Esophagus muscularis mucosa (tissue), 4 donors: ENCODE data around the gene MAVS. TPM values are rescaled to one million over a fixed set of nuclear protein-coding genes. Genes with fewer than 3 reads are reported as not detected.
A peak's percentile ranks its signal among the peaks of the same experiment; 100 is the strongest.

ENCODE experiments used
- DNase-seq: peaks from one replicate; pipeline ENCODE4 v3.0.0-alpha.2; 2017; ENCODE audit errors: extremely low spot score
- H3K27ac ChIP-seq, 4 donors: fragments of 200-600 bp; sonication (generic); replicated peaks in 1 of 4; 1 replicate in 3 of 4; 2 replicates in 1 of 4; pipeline ENCODE4 v1.5.1; 2016 to 2019; ENCODE audit warnings: mild to moderate bottlenecking in 1 of 4
- H3K27me3 ChIP-seq, 4 donors: fragments of 200-600 bp; sonication (generic); one replicate each; pipeline versions ENCODE4 v1.5.1 to v1.6.0; 2016 to 2019
- H3K36me3 ChIP-seq, 4 donors: fragments of 200-600 bp; sonication (generic); one replicate each; pipeline ENCODE4 v1.5.1; 2016 to 2019
- H3K4me1 ChIP-seq, 4 donors: fragments of 200-600 bp; sonication (generic); one replicate each; pipeline ENCODE4 v1.5.1; 2016 to 2019
- H3K4me3 ChIP-seq, 4 donors: fragments of 200-600 bp; sonication (generic); 1 replicate in 2 of 4; 2 replicates in 2 of 4; pipeline ENCODE4 v1.5.1; 2016 to 2019; ENCODE audit warnings: mild to moderate bottlenecking in 4 of 4, moderate library complexity in 1 of 4
- H3K9me3 ChIP-seq, 4 donors: fragments of 200-600 bp; sonication (generic); 1 replicate in 3 of 4; 2 replicates in 1 of 4; pipeline ENCODE4 v1.5.1; 2016 to 2019
- CTCF ChIP-seq, 3 experiments: fragments of 200-600 bp in 2 of 3; fragments of 450-650 bp in 1 of 3; sonication (generic) in 2 of 3; IDR thresholded peaks; one replicate each; pipeline ENCODE4 v1.5.1; 2017 to 2019; ENCODE audit warnings: antibody characterized with exemption in 3 of 3, mild to moderate bottlenecking in 2 of 3, moderate library complexity in 1 of 3
- EP300 ChIP-seq: sonication (generic); formaldehyde crosslinking; IDR thresholded peaks from one replicate; pipeline ENCODE4 v1.6.1; 2017; ENCODE audit warnings: antibody characterized with exemption
- POLR2A ChIP-seq: fragments of 450-650 bp; IDR thresholded peaks from one replicate; pipeline ENCODE4 v1.6.1; 2017; ENCODE audit warnings: antibody characterized with exemption, moderate library complexity, mild to moderate bottlenecking, low read depth
- POLR2AphosphoS5 ChIP-seq, 2 donors: sonication (generic); formaldehyde crosslinking; IDR thresholded peaks; one replicate each; pipeline ENCODE4 v1.6.1; 2017; ENCODE audit warnings: antibody characterized with exemption in 2 of 2
- WGBS: methylation state at CpG from one replicate; pipeline ENCODE4 v1.1.5; 2018; 5-methylcytosine and 5-hydroxymethylcytosine counted together
- intact Hi-C: fragments of 100-400 bp; cut with DNase I; formaldehyde crosslinking; loops from one replicate; pipeline ENCODE4 v1.15.1; 2023
- total RNA-seq, 4 donors: library from RNA; depleted of rRNA; stranded (reverse); fragments of >200 nt; gene quantifications; one replicate each; pipeline versions ENCODE4 v1.1.0 to v1.2.1, GENCODE V29; 2016

Gene MAVS
- total RNA-seq, 4 donors from 2014 or later, result 34.6 to 56.1 (median 42.8) TPM

- intact Hi-C loops, result loop anchor here (1.0 kb wide), 1 partner anchor 58 kb away; no protein-coding TSS in a partner anchor
- WGBS, result 0% methylated on average over 6 of the region's 22 CpGs
- no peak for DNase-seq
Observed at GRCh38 chr20:3846378-3846739, 275 bp upstream of the MAVS start.

GRCh38 chr20:3847429-3847940 lies 851 bp downstream of the MAVS start:
- Histone ChIP-seq H3K27me3 (no peaks in the 10 kb centered on the region), H3K36me3 (no peaks in the 10 kb centered on the region), H3K4me1 (peaks cover 16 to 36% (median 32%) of the 10 kb centered on the region in 4 donors), H3K27ac (peak overlapping the region; percentile 87 to 96 (median 96)), H3K4me3 (peak overlapping the region; percentile 63 to 93 (median 88)), H3K9me3 (no peaks in the 10 kb centered on the region)
- no peak for TF ChIP-seq POLR2A
- TF ChIP-seq POLR2AphosphoS5 (IDR thresholded peaks at IDR 0.05), result peak in 1 of 2 donors; percentile 16
- intact Hi-C loops, result no loop called here
- DNase-seq, result no peak
- 29% methylated on average over 7 of the region's 8 CpGs for WGBS

More at GRCh38 chr20:3846378-3846739, 275 bp upstream of the MAVS start:
- no peaks in the 10 kb centered on the region for H3K36me3 ChIP-seq
- H3K27me3 ChIP-seq, result no peaks in the 10 kb centered on the region
- H3K4me1 ChIP-seq, result peaks cover 16 to 36% (median 32%) of the 10 kb centered on the region in 4 donors
- H3K27ac ChIP-seq, result peak overlapping the region; percentile 87 to 96 (median 96)
- H3K9me3 ChIP-seq, result no peaks in the 10 kb centered on the region
- TF ChIP-seq CTCF (IDR thresholded peaks at IDR 0.05), result no peak
- no peak for TF ChIP-seq POLR2A
- TF ChIP-seq EP300, result no peak
- no peak for TF ChIP-seq POLR2AphosphoS5 (IDR thresholded peaks at IDR 0.05)
- peak overlapping the region; percentile 63 to 93 (median 88) for H3K4me3 ChIP-seq

- Histone ChIP-seq H3K27ac (peak overlapping the region in 2 of 4 donors; percentile 20 to 96), H3K4me3 (no peak overlapping the region), H3K4me1 (peaks cover 16 to 36% (median 32%) of the 10 kb centered on the region in 4 donors), H3K27me3 (no peaks in the 10 kb centered on the region), H3K9me3 (no peaks in the 10 kb centered on the region), H3K36me3 (no peaks in the 10 kb centered on the region)
- 86% methylated on average over 1 of the region's 1 CpG for WGBS
- no peak for DNase-seq
- TF ChIP-seq EP300, result no peak
- no peak for TF ChIP-seq CTCF (IDR thresholded peaks at IDR 0.05)
- no peak for TF ChIP-seq POLR2A
- no peak for TF ChIP-seq POLR2AphosphoS5 (IDR thresholded peaks at IDR 0.05)
- intact Hi-C loops, result no loop called here
Observed at GRCh38 chr20:3848565-3848964, 1.9 kb downstream of the MAVS start.

GRCh38 chr20:3854462-3854871 lies 7.8 kb downstream of the MAVS start:
- Histone ChIP-seq H3K36me3 (peaks cover 23 to 52% (median 48%) of the 10 kb centered on the region in 4 donors), H3K4me3 (no peak overlapping the region), H3K9me3 (no peaks in the 10 kb centered on the region), H3K27ac (no peak overlapping the region), H3K27me3 (no peaks in the 10 kb centered on the region), H3K4me1 (peaks cover 4 to 11% (median 10%) of the 10 kb centered on the region in 4 donors)
- 79% methylated on average over 4 of the region's 4 CpGs for whole genome bisulfite sequencing
- intact Hi-C loops, result no loop called here
- TF ChIP-seq POLR2A, result no peak
- DNase-seq, result no peak

GRCh38 chr20:3857405-3857804 lies 10.8 kb downstream of the MAVS start:
- Histone ChIP-seq H3K27ac (no peak overlapping the region), H3K4me1 (peaks cover 4 to 10% (median 7%) of the 10 kb centered on the region in 4 donors), H3K9me3 (no peaks in the 10 kb centered on the region), H3K4me3 (no peak overlapping the region), H3K27me3 (no peaks in the 10 kb centered on the region), H3K36me3 (peaks cover 47 to 82% (median 77%) of the 10 kb centered on the region in 4 donors)
- 82% methylated on average over 11 of the region's 14 CpGs for WGBS
- intact Hi-C loops, result no loop called here
- no peak for DNase-seq
- no peak for TF ChIP-seq POLR2AphosphoS5 (IDR thresholded peaks at IDR 0.05)
- TF ChIP-seq EP300, result no peak
- TF ChIP-seq POLR2A, result no peak
- no peak for TF ChIP-seq CTCF (IDR thresholded peaks at IDR 0.05)
